ENCODE measurements around the gene PDCD6IP. TPM values are rescaled to one million over a fixed set of nuclear protein-coding genes. Genes with fewer than 3 reads are reported as not detected.

The PDCD6IP gene
- total and polyA plus RNA-seq, 2 of the 13 experiments (the other 11 are each of a cell fraction or from before 2014, with no cell fraction given): 62.5 to 85.6 TPM

GRCh38 chr3:33798113-33798417 lies 365 bp upstream of the PDCD6IP start (continued):
- no peak for TF ChIP-seq ZHX1 (CRISPR knock-in tag; IDR thresholded peaks at IDR 0.05; ENCODE audit: low read depth)
- no peak for TF ChIP-seq SATB2 (CRISPR knock-in tag; IDR thresholded peaks at IDR 0.05)
- no peak for TF ChIP-seq HNRNPK (IDR thresholded peaks at IDR 0.05; ENCODE audit: low read depth, low read length, poor library complexity, severe bottlenecking)
- no peak for TF ChIP-seq MLX (CRISPR knock-in tag; IDR thresholded peaks at IDR 0.05)
- TF ChIP-seq MTF1 (CRISPR knock-in tag; IDR thresholded peaks at IDR 0.05): no peak
- TF ChIP-seq ZNF484 (CRISPR knock-in tag; IDR thresholded peaks at IDR 0.05; ENCODE audit: borderline replicate concordance, low read depth): 0 out of 2 replicates have a peak, but pooled peaks have one; percentile 16
- TF ChIP-seq ZNF33A (CRISPR knock-in tag; IDR thresholded peaks at IDR 0.05; ENCODE audit: borderline replicate concordance): no peak
- no peak for TF ChIP-seq GPBP1L1 (CRISPR knock-in tag; IDR thresholded peaks at IDR 0.05)
- no peak for TF ChIP-seq CENPBD1 (CRISPR knock-in tag; IDR thresholded peaks at IDR 0.05; ENCODE audit: borderline replicate concordance, low read depth)
- TF ChIP-seq SNAPC2 (CRISPR knock-in tag; IDR thresholded peaks at IDR 0.05): no peak
- TF ChIP-seq SETDB1 (CRISPR knock-in tag; IDR thresholded peaks at IDR 0.05; ENCODE audit: borderline replicate concordance): no peak
- TF ChIP-seq ZNF883 (CRISPR knock-in tag; IDR thresholded peaks at IDR 0.05; ENCODE audit: not compliant biosample characterization): no peak
- no peak for TF ChIP-seq ZUFSP (CRISPR knock-in tag; IDR thresholded peaks at IDR 0.05; ENCODE audit: borderline replicate concordance)
- no peak for TF ChIP-seq MAX (IDR thresholded peaks at IDR 0.05)
- TF ChIP-seq PBX2 (CRISPR knock-in tag; IDR thresholded peaks at IDR 0.05): no peak
- TF ChIP-seq POGK (CRISPR knock-in tag; conservative IDR thresholded peaks at IDR 0.05): no peak
- TF ChIP-seq GRHL1 (CRISPR knock-in tag; conservative IDR thresholded peaks at IDR 0.05): no peak
